Activated naive CD4-positive, alpha-beta T cell treated with anti-CD3 and anti-CD28 coated beads, Interleukin-2, amount 50 U/mL, for 24 hours (primary cell): Measurements from ENCODE around the gene INS.

Source experiments
- H3K27ac Mint-ChIP-seq: one replicate; pipeline ENCODE4 v1.8.0; 2021; ENCODE audit warnings: mild to moderate bottlenecking, mixed read lengths
- H3K27me3 Mint-ChIP-seq: one replicate; pipeline ENCODE4 v1.8.0; 2021; ENCODE audit warnings: mixed read lengths
- H3K36me3 Mint-ChIP-seq: one replicate; pipeline ENCODE4 v1.8.0; 2021; ENCODE audit warnings: mixed read lengths
- H3K4me1 Mint-ChIP-seq: one replicate; pipeline ENCODE4 v1.8.0; 2021; ENCODE audit warnings: mixed read lengths
- H3K4me3 Mint-ChIP-seq: one replicate; pipeline ENCODE4 v1.8.0; 2021; ENCODE audit warnings: mild to moderate bottlenecking, mixed read lengths
- H3K9me3 Mint-ChIP-seq: one replicate; pipeline ENCODE4 v1.8.0; 2021; ENCODE audit warnings: mixed read lengths

The INS gene

GRCh38 chr11:2149460-2149859, 11.5 kb downstream of the INS start:
- no peaks in the 10 kb centered on the region for H3K36me3 Mint-ChIP-seq
- peaks cover 43% of the 10 kb centered on the region for H3K27me3 Mint-ChIP-seq
- no peaks in the 10 kb centered on the region for H3K9me3 Mint-ChIP-seq
- H3K4me3 Mint-ChIP-seq, result no peak overlapping the region
- H3K4me1 Mint-ChIP-seq, result peaks cover 4% of the 10 kb centered on the region
- no peak overlapping the region for H3K27ac Mint-ChIP-seq

GRCh38 chr11:2148595-2148994, 12.4 kb downstream of the INS start:
- Mint-ChIP-seq H3K27ac (no peak overlapping the region), H3K36me3 (no peaks in the 10 kb centered on the region), H3K9me3 (no peaks in the 10 kb centered on the region), H3K27me3 (peaks cover 43% of the 10 kb centered on the region), H3K4me1 (peaks cover 4% of the 10 kb centered on the region), H3K4me3 (no peak overlapping the region)

DNA sequence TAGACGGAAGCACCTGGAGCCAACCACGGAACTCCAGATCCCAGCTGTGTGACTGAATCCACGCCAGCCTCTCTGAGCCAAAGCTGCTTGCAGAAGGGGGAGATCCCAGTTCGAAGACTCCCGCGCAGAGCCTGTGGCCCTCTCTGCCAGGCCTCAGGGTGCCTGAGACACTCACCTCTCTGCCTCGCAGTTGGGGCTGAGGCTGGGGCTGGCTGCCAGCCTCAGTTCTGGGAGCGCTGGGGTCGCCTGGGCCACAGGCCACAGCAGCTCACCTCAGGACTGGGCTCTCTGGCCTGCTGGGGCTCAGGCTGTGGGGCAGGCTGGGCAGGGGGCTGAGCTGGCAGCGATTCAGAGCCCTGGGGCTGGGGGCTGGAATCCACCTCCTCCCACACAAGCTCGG, 13.6 kb downstream of the INS start:
- no peak overlapping the region for H3K4me3 Mint-ChIP-seq
- H3K4me1 Mint-ChIP-seq, result peaks cover 12% of the 10 kb centered on the region
- H3K27me3 Mint-ChIP-seq, result peaks cover 50% of the 10 kb centered on the region
- H3K9me3 Mint-ChIP-seq, result no peaks in the 10 kb centered on the region
- no peaks in the 10 kb centered on the region for H3K36me3 Mint-ChIP-seq
- H3K27ac Mint-ChIP-seq, result no peak overlapping the region

- Mint-ChIP-seq H3K27me3 (peaks cover 55% of the 10 kb centered on the region), H3K27ac (no peak overlapping the region)
These were observed 15.0 kb downstream of the INS start for GRCh38 chr11:2146051-2146450.

DNA sequence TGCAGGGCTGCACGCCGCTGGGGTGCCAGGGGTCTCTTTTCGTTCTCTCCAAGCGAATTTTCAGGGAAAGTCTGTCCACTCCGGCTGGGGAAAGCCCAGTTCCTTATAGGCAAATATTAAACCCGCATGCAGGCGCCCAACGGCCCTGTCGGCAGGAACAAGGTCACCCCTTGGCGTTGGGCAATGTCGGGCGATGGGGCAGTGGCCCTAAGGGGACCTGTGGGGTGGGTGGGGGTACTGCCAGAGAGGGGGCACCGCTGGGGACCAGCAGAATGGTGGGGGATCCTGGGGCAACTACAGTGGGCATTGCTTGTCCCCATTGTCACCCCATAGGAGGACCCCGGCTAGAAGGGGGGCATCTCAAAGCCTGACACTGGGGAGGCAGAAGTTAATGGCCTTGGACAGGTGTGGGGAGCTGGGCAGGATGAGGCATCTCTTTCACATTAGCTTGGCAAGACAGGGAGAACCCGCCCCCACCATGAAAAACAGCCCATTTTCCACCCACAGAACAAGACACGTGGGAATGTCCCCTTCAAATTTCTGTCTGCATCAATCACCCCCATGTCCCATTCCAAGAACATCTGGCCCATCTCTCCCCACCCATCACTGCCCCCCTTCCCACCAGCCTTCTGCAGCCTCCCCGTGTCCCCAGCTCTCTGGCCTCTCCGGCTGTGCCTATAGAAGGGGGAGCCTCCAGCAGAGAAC, 16.3 kb downstream of the INS start:
- Mint-ChIP-seq H3K9me3 (no peaks in the 10 kb centered on the region), H3K27me3 (peaks cover 45% of the 10 kb centered on the region), H3K36me3 (no peaks in the 10 kb centered on the region), H3K27ac (no peak overlapping the region), H3K4me3 (peak overlapping the region; percentile 26), H3K4me1 (peaks cover 19% of the 10 kb centered on the region)

More at GRCh38 chr11:2146051-2146450, 15.0 kb downstream of the INS start:
- H3K9me3 Mint-ChIP-seq, result no peaks in the 10 kb centered on the region
- no peak overlapping the region for H3K4me3 Mint-ChIP-seq
- H3K36me3 Mint-ChIP-seq, result no peaks in the 10 kb centered on the region
- H3K4me1 Mint-ChIP-seq, result peaks cover 21% of the 10 kb centered on the region

DNA sequence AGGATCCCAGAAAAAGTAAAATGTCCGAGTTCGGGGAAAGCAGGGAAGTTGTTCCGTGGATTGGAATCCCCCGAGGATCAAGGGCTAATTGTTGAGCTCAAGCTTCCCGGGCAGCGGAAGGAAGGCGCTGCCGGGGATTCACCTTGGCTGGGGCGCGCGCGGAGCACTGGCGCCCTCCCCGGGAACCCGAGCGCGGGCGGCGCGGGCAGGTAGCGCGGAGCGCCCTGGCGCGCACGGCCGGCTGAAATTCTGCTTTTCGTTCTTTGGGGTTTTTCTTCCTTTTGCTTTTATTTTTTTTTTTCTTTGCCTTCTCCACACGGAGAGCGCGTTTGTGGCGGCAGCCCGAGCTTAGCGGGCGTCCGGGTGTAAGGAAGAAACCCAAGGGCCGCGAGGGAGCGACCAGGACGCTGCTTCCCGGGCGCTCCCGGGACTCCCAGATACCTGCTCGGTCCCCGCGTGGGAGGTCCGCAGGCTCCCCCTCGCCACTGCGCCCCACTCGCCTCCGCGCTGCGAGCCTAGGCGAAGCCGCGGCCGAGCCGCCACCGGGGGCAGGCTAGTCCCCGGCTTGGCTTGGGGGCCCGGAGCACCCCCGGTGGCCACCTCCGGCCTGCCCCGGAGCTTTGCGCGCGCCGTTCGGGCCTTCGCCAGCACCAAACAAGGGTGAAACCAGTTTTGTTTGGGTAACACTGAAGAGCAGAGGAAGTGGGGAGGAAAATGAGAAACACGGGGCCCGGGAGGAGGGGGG, 17.0 kb downstream of the INS start:
- peak overlapping the region; percentile 68 for H3K4me3 Mint-ChIP-seq
- peaks cover 40% of the 10 kb centered on the region for H3K27me3 Mint-ChIP-seq
- peaks cover 19% of the 10 kb centered on the region for H3K4me1 Mint-ChIP-seq
- peak overlapping the region; percentile 59 for H3K27ac Mint-ChIP-seq
- no peaks in the 10 kb centered on the region for H3K36me3 Mint-ChIP-seq
- no peaks in the 10 kb centered on the region for H3K9me3 Mint-ChIP-seq

DNA sequence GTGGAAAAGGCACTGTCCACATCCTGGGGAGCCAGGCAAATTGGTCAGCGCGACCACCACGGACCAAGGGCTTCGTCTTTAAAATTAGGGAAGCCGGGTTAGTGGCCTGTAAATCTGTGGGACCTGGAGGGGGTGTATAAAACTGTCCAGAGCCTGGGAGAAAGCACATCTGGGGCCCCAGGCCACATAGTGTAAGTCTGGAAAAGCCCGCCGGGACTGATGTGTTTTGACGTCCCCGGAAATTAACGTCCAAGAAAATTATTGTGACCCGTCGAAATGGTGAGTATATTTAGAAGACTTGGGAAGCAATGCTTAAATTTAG, 17.6 kb downstream of the INS start:
- H3K27me3 Mint-ChIP-seq, result peaks cover 38% of the 10 kb centered on the region
- peaks cover 19% of the 10 kb centered on the region for H3K4me1 Mint-ChIP-seq
- H3K4me3 Mint-ChIP-seq, result peak overlapping the region; percentile 68

DNA sequence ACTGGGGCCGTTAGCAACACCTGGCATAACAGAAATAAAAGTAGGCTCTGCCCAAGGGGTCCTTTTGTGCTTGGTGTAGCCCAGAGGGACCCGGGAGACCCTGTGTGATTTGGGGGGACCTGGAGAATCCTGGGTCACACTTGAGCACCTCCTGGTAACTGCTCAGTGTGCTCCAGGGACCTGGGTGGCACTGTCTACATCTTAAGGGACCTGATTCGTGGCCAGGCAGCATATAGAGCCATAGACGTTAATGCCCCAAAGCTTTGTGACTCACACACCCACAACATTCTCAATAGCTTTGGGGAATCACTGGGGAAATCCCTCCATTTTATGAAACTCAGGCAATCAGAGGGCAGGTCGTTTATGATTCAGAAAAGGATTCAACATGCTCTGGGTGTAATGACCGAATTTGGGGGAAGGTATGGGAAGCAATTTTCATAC, 18.2 kb downstream of the INS start:
- Mint-ChIP-seq H3K9me3 (no peaks in the 10 kb centered on the region), H3K27ac (peak overlapping the region; percentile 66), H3K4me3 (peak overlapping the region; percentile 33), H3K4me1 (peaks cover 19% of the 10 kb centered on the region), H3K36me3 (no peaks in the 10 kb centered on the region), H3K27me3 (peaks cover 37% of the 10 kb centered on the region)

More for the DNA sequence above, 17.6 kb downstream of the INS start:
- no peaks in the 10 kb centered on the region for H3K36me3 Mint-ChIP-seq
- peak overlapping the region; percentile 59 for H3K27ac Mint-ChIP-seq
- H3K9me3 Mint-ChIP-seq, result no peaks in the 10 kb centered on the region

DNA sequence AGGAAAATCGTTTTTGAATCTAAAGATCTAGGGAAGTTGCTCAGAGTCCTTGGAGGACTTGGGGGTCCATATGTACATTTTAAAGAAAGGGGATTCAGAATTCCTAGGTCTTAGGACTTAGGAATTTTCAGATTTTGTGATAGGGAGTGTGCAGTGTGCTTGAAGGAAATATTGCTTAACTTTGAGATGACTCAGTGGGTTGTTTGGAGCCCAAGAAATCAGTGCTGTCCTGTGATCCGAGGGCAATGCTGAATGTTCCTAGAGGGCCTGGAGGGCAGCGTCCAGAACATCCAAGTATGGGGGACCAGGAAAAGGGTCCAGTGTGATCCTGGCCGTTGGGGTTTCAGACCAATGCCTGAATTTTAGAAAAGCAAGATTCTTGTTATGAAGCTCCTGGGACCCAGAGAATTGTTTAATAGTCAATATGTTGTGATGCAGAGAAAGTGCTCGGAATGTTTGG, 18.7 kb downstream of the INS start:
- Mint-ChIP-seq H3K4me3 (peak overlapping the region; percentile 33), H3K4me1 (peaks cover 19% of the 10 kb centered on the region), H3K27ac (no peak overlapping the region), H3K27me3 (peaks cover 37% of the 10 kb centered on the region), H3K36me3 (no peaks in the 10 kb centered on the region), H3K9me3 (no peaks in the 10 kb centered on the region)

DNA sequence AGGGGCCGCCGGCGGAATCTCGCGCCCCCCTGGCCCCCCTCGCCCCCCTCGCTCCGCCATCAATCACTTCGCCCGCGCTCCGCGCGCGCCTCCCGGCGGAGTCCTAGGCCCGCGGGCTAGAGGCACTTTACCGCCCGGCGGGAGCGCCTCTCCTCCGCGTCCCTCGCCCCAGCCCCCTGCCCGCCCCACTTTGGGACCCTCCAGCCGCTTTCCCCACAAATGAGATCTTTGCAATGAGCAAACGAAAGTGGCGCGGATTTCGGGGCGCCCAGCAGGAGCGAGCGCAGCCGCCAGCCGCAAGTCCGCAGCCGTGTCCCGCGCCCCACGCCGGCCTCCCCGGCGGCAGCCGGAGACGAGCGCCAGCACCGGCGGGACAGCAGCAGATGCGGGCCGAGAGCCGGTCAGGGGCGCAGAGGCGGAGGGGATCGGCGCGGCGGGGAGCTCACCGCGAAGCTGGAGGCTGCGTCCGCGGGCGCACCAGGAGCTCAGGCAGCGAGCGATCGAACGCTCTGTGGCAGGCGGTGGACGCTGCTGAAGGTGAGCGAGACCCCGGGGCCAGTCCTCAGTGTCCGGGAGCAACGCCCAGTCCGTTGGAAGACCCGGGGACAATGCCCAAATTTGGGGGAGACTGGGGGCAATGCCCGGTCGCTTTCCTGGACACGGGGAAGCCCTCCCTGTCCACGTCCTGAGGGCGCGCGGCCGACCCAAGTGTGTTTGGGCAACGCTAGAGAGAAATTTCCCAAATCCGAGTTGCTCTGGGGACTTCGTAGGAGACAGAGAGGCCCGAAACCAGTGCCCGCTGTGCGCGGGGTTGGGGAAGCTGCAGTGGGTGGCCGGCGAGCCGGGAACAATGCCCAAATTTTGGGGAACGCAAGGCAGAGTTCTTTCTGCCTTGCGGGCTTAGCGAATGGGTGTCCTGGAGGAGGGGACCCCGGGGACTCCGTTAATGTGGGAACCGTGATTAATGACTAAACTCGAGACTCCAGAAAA, 20.3 kb downstream of the INS start:
- Mint-ChIP-seq H3K27ac (no peak overlapping the region), H3K36me3 (no peaks in the 10 kb centered on the region), H3K9me3 (no peaks in the 10 kb centered on the region), H3K4me3 (peak overlapping the region; percentile 13), H3K4me1 (peaks cover 19% of the 10 kb centered on the region), H3K27me3 (peaks cover 34% of the 10 kb centered on the region)

DNA sequence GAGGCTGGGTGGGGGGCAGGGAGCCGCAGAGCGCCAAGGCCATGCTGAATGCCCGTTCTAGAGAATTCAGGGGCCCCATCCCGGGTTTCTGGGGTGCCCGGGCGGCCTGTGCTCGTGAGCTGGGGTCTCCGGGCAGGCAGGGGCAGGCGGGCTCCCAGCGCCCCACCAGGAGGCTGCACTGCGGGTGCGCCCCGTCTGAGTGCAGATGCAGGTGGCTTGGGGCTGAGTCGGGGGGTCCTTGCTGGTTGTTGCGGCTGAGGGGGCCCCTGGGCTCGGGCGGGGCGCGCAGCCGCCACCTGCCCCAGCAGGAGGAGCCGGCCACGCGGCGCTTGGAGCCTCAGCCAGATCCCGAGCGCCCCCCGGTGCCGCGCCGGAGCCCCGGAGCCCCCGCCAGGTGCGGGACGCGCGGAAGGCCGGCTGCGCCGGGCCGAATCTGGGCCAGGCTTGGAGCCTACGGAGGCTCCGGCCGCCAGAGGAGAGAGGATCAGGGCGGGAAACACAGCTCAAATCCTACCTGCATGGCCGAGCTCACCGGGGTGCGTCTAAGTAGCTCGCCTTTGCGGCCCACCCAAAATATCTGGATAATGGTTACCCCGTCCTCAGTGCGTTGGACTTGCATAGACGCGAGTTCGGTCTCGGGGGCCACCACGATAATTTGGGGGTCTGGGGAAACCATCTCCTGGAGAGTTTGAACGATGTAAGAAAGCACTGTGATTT, 21.2 kb downstream of the INS start:
- Mint-ChIP-seq H3K27me3 (peaks cover 32% of the 10 kb centered on the region), H3K9me3 (no peaks in the 10 kb centered on the region), H3K4me1 (peaks cover 19% of the 10 kb centered on the region), H3K36me3 (no peaks in the 10 kb centered on the region), H3K4me3 (no peak overlapping the region), H3K27ac (no peak overlapping the region)

- H3K4me3 Mint-ChIP-seq, result peak within 1 kb of the TSS; percentile 80
- no peaks in the 10 kb centered on the region for H3K9me3 Mint-ChIP-seq
- H3K36me3 Mint-ChIP-seq, result no peaks in the 10 kb centered on the region
- H3K27ac Mint-ChIP-seq, result no peak within 1 kb of the TSS
- H3K4me1 Mint-ChIP-seq, result peaks cover 19% of the 10 kb centered on the region
- peaks cover 35% of the 10 kb centered on the region for H3K27me3 Mint-ChIP-seq
These were observed 21.9 kb downstream of the INS start, which contains the start of gene IGF2 for GRCh38 chr11:2139123-2139521. IGF2 (minus strand) TSS chr11:2139389; CDS start chr11:2135523, 3,866 bp downstream.

GRCh38 chr11:2138431-2139122, 22.4 kb downstream of the INS start:
- H3K4me3 Mint-ChIP-seq, result peak overlapping the region; percentile 80
- no peaks in the 10 kb centered on the region for H3K36me3 Mint-ChIP-seq
- H3K27me3 Mint-ChIP-seq, result peaks cover 37% of the 10 kb centered on the region
- no peak overlapping the region for H3K27ac Mint-ChIP-seq
- H3K9me3 Mint-ChIP-seq, result no peaks in the 10 kb centered on the region
- H3K4me1 Mint-ChIP-seq, result peaks cover 19% of the 10 kb centered on the region

- peaks cover 17% of the 10 kb centered on the region for H3K4me1 Mint-ChIP-seq
- H3K36me3 Mint-ChIP-seq, result no peaks in the 10 kb centered on the region
- H3K4me3 Mint-ChIP-seq, result peak overlapping the region; percentile 80
- H3K27ac Mint-ChIP-seq, result no peak overlapping the region
- H3K27me3 Mint-ChIP-seq, result peaks cover 40% of the 10 kb centered on the region
- H3K9me3 Mint-ChIP-seq, result no peaks in the 10 kb centered on the region
These were observed 23.0 kb downstream of the INS start for GRCh38 chr11:2138068-2138430.
